GM23338 (cell line): Measurements from ENCODE around the gene NOL3. TPM values are rescaled to one million over a fixed set of nuclear protein-coding genes. Genes with fewer than 3 reads are reported as not detected.

Experiments used
- ATAC-seq: fragments of 200-7000 bp; cut with Tn5 transposase; 3 replicates; pipeline ENCODE4 v1.9.1; 2020
- DNase-seq: peaks from one replicate; pipeline ENCODE4 v3.0.0-alpha.2; 2015; ENCODE audit warnings: low spot score
- H2AFZ ChIP-seq: fragments of 200-600 bp; sonication (generic); 2 replicates; pipeline ENCODE4 v1.8.0; 2016; ENCODE audit warnings: antibody characterized with exemption, mild to moderate bottlenecking, moderate library complexity
- H3F3A ChIP-seq: fragments of 200-600 bp; sonication (generic); replicated peaks from 2 replicates; pipeline ENCODE4 v1.8.0; 2017; ENCODE audit warnings: antibody characterized with exemption, mixed run types, low read depth
- H3K27ac ChIP-seq: fragments of 200-600 bp; sonication (generic); 2 replicates; pipeline ENCODE4 v1.6.1; 2016; ENCODE audit warnings: low read depth
- H3K27me3 ChIP-seq: fragments of 200-600 bp; sonication (generic); 2 replicates; pipeline ENCODE4 v1.8.0; 2016; ENCODE audit warnings: mild to moderate bottlenecking, mixed run types, moderate library complexity; ENCODE audit not compliant: insufficient read depth
- H3K36me3 ChIP-seq: fragments of 200-600 bp; sonication (generic); 2 replicates; pipeline ENCODE4 v1.8.0; 2016; ENCODE audit warnings: mild to moderate bottlenecking; ENCODE audit not compliant: insufficient read depth
- H3K4me1 ChIP-seq: fragments of 200-600 bp; sonication (generic); 2 replicates; pipeline ENCODE4 v1.8.0; 2016; ENCODE audit warnings: mild to moderate bottlenecking, moderate library complexity; ENCODE audit not compliant: insufficient read depth
- H3K4me2 ChIP-seq: fragments of 200-600 bp; sonication (generic); 2 replicates; pipeline ENCODE4 v1.7.1; 2017; ENCODE audit warnings: mixed run types
- H3K4me3 ChIP-seq: fragments of 200-600 bp; sonication (generic); 2 replicates; pipeline ENCODE4 v1.6.1; 2016; ENCODE audit warnings: mixed run types
- H3K79me2 ChIP-seq: fragments of 200-600 bp; sonication (generic); replicated peaks from 2 replicates; pipeline ENCODE4 v1.8.0; 2017; ENCODE audit warnings: mild to moderate bottlenecking; ENCODE audit not compliant: insufficient read depth
- H3K9me2 ChIP-seq: fragments of 200-600 bp; sonication (generic); 2 replicates; pipeline ENCODE4 v1.8.0; 2017; ENCODE audit not compliant: insufficient read depth
- H4K20me1 ChIP-seq: fragments of 200-600 bp; sonication (generic); replicated peaks from 2 replicates; pipeline ENCODE4 v1.8.0; 2017; ENCODE audit warnings: mild to moderate bottlenecking; ENCODE audit not compliant: insufficient read depth
- H3K27ac Mint-ChIP-seq: 2 replicates; pipeline ENCODE4 v1.8.0; 2020; ENCODE audit warnings: inconsistent platforms, mild to moderate bottlenecking, moderate library complexity, mixed read lengths
- H3K27me3 Mint-ChIP-seq: 3 replicates; pipeline ENCODE4 v1.8.0; 2022; ENCODE audit warnings: low read depth, mild to moderate bottlenecking, moderate library complexity, mixed read lengths, inconsistent platforms; ENCODE audit not compliant: insufficient read depth, poor library complexity
- H3K36me3 Mint-ChIP-seq: 3 replicates; pipeline ENCODE4 v1.8.0; 2021; ENCODE audit warnings: low read depth, mild to moderate bottlenecking, inconsistent platforms, moderate library complexity, mixed read lengths
- H3K4me1 Mint-ChIP-seq: 3 replicates; pipeline ENCODE4 v1.8.0; 2020; ENCODE audit warnings: mild to moderate bottlenecking, inconsistent platforms, mixed read lengths
- H3K4me3 Mint-ChIP-seq: 3 replicates; pipeline ENCODE4 v1.8.0; 2021; ENCODE audit warnings: moderate library complexity, mild to moderate bottlenecking, inconsistent platforms, mixed read lengths
- H3K9me3 Mint-ChIP-seq: 3 replicates; pipeline ENCODE4 v1.8.0; 2020; ENCODE audit warnings: moderate library complexity, mild to moderate bottlenecking, inconsistent platforms, mixed read lengths
- CREB1 ChIP-seq: fragments of 250-450 bp; sonication (Bioruptor Pico); IDR thresholded peaks from 2 replicates; pipeline ENCODE4 v1.5.0; 2020; ENCODE audit warnings: low read depth, mild to moderate bottlenecking, moderate library complexity
- POLR2AphosphoS5 ChIP-seq: IDR thresholded peaks from 2 replicates; pipeline ENCODE4 v1.6.1; 2016; ENCODE audit warnings: antibody characterized with exemption, low read depth
- REST ChIP-seq: IDR thresholded peaks from one replicate; pipeline ENCODE4 v1.6.1; 2018; ENCODE audit warnings: antibody characterized with exemption; ENCODE audit not compliant: unreplicated experiment
- ZNF331 ChIP-seq: fragments of 250-450 bp; sonication (Bioruptor Pico); IDR thresholded peaks from 2 replicates; pipeline ENCODE4 v1.5.0; 2020; ENCODE audit warnings: low read depth, mild to moderate bottlenecking, moderate library complexity
- ZNF462 ChIP-seq: fragments of 250-450 bp; sonication (Bioruptor Pico); IDR thresholded peaks from 2 replicates; pipeline ENCODE4 v1.5.0; 2020; ENCODE audit warnings: mild to moderate bottlenecking, moderate library complexity
- polyA plus RNA-seq: library from polyadenylated mRNA; unstranded; fragments of >200 nt; fragmentation: Nextera tagmentation; extraction: Ambion mirVana; gene quantifications from 2 replicates; pipeline ENCODE4 v1.2.1, GENCODE V29; 2016
- total RNA-seq: library from RNA; depleted of rRNA; stranded (reverse); fragments of >200 nt; shearing (Covaris generic); gene quantifications from 2 replicates; pipeline ENCODE4 v1.2.3, GENCODE V29; 2014
- TF ChIP-seq, protein P1 (sequence below): IDR thresholded peaks from 2 replicates; pipeline ENCODE4 v1.6.1; 2016; ENCODE audit warnings: antibody characterized with exemption
- TF ChIP-seq, protein P2 (sequence below), 2 experiments: fragments of 200-600 bp in 1 of 2; sonication (generic) in 1 of 2; conservative IDR thresholded peaks; 2 replicates each; pipeline versions ENCODE4 v1.5.1 to v1.6.1; 2016 to 2017; ENCODE audit warnings: antibody characterized with exemption in 2 of 2, low read depth in 2 of 2, mild to moderate bottlenecking in 2 of 2, moderate library complexity in 1 of 2

NOL3 gene
- total and polyA plus RNA-seq, 2 experiments from 2014 or later: 3.3 to 4.0 TPM

- Histone ChIP-seq H2AFZ (peak overlapping the region; percentile 97), H3K27ac (no peak overlapping the region), H3K36me3 (no peaks in the 10 kb centered on the region), H3K4me3 (peak overlapping the region; percentile 77), H3K79me2 (no peaks in the 10 kb centered on the region), H3K4me2 (peak overlapping the region; percentile 94), H4K20me1 (no peaks in the 10 kb centered on the region; the same call in 1 of the 2 replicates), H3K4me1 (peaks cover 6% of the 10 kb centered on the region; the same call in 1 of the 2 replicates), H3K27me3 (peaks cover 72% of the 10 kb centered on the region), H3K9me2 (no peaks in the 10 kb centered on the region), H3F3A (0 out of 2 replicates have a peak, but pooled peaks cover 7% of the 10 kb centered on the region)
- H3K27ac Mint-ChIP-seq: no peak overlapping the region
- H3K27me3 Mint-ChIP-seq: peaks cover 52% of the 10 kb centered on the region
- no peaks in the 10 kb centered on the region for H3K9me3 Mint-ChIP-seq
- H3K36me3 Mint-ChIP-seq: peaks cover 16% of the 10 kb centered on the region
- TF ChIP-seq ZNF462 (no peak), REST (no peak), POLR2AphosphoS5 (peak; percentile 2; the same call in 1 of the 2 replicates), ZNF331 (CRISPR knock-in tag) (no peak), CREB1 (peak; percentile 55)
- TF ChIP-seq, protein P1, sequence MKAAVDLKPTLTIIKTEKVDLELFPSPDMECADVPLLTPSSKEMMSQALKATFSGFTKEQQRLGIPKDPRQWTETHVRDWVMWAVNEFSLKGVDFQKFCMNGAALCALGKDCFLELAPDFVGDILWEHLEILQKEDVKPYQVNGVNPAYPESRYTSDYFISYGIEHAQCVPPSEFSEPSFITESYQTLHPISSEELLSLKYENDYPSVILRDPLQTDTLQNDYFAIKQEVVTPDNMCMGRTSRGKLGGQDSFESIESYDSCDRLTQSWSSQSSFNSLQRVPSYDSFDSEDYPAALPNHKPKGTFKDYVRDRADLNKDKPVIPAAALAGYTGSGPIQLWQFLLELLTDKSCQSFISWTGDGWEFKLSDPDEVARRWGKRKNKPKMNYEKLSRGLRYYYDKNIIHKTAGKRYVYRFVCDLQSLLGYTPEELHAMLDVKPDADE: no peak
- TF ChIP-seq, protein P2, sequence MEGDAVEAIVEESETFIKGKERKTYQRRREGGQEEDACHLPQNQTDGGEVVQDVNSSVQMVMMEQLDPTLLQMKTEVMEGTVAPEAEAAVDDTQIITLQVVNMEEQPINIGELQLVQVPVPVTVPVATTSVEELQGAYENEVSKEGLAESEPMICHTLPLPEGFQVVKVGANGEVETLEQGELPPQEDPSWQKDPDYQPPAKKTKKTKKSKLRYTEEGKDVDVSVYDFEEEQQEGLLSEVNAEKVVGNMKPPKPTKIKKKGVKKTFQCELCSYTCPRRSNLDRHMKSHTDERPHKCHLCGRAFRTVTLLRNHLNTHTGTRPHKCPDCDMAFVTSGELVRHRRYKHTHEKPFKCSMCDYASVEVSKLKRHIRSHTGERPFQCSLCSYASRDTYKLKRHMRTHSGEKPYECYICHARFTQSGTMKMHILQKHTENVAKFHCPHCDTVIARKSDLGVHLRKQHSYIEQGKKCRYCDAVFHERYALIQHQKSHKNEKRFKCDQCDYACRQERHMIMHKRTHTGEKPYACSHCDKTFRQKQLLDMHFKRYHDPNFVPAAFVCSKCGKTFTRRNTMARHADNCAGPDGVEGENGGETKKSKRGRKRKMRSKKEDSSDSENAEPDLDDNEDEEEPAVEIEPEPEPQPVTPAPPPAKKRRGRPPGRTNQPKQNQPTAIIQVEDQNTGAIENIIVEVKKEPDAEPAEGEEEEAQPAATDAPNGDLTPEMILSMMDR (conservative IDR thresholded peaks at IDR 0.05; ENCODE audit: low read depth in 2 of 2): peak in 1 of 2 experiments; percentile 75; a peak in 1 of 4 replicates
- ATAC-seq (peak; percentile 67), DNase-seq (peak; percentile 83)
- peaks cover 10% of the 10 kb centered on the region; the same call in 2 of the 3 replicates for H3K4me1 Mint-ChIP-seq
- H3K4me3 Mint-ChIP-seq: peak overlapping the region; percentile 75; the same call in 2 of the 3 replicates
These were observed 20.1 kb upstream of the NOL3 start for GRCh38 chr16:67150047-67150832.
